Measurements from ENCODE around the gene PTK7.
"Not testable (repeated sequence)": the region's sequence is repeated elsewhere in the genome, so short reads cannot be mapped to it uniquely, and the experiment has no call there.

PTK7 gene

GRCh38 chr6:43054206-43054943, 21.7 kb upstream of the PTK7 start:
- no peak for DNase-seq

GRCh38 chr6:43055966-43056365, 20.1 kb upstream of the PTK7 start:
- DNase-seq = no peak

- DNase-seq = no peak
These were observed 17.6 kb upstream of the PTK7 start for GRCh38 chr6:43058531-43058930.

- peak; percentile 98 for DNase-seq
These were observed 16.7 kb upstream of the PTK7 start, which contains the start of the genes KLC4 and MRPL2 for GRCh38 chr6:43059168-43060033. KLC4 (plus strand) TSS chr6:43059631; CDS start chr6:43061336, 1,705 bp downstream. MRPL2 (minus strand) TSS chr6:43059434; CDS start chr6:43059381, 53 bp downstream.

GRCh38 chr6:43060034-43060754, 15.9 kb upstream of the PTK7 start:
- no peak for DNase-seq

GRCh38 chr6:43060755-43061633, 15.1 kb upstream of the PTK7 start:
- no peak for DNase-seq

- DNase-seq = no peak
These were observed 14.3 kb upstream of the PTK7 start for GRCh38 chr6:43061861-43062260.

- DNase-seq = no peak
These were observed 13.3 kb upstream of the PTK7 start for GRCh38 chr6:43062818-43063217.

- DNase-seq = no peak
These were observed 6.0 kb upstream of the PTK7 start for GRCh38 chr6:43070028-43070632.

- no peak for DNase-seq
These were observed 1.1 kb upstream of the PTK7 start for GRCh38 chr6:43074847-43075669.

- DNase-seq = no peak
These were observed 584 bp downstream of the PTK7 start for GRCh38 chr6:43076464-43077332.

- DNase-seq = no peak
These were observed 1.3 kb downstream of the PTK7 start for GRCh38 chr6:43077333-43077809.

GRCh38 chr6:43077981-43078511, 1.9 kb downstream of the PTK7 start:
- DNase-seq = no peak

- DNase-seq = no peak
These were observed 2.6 kb downstream of the PTK7 start for GRCh38 chr6:43078691-43079090.

- DNase-seq = no peak
These were observed 4.9 kb downstream of the PTK7 start for GRCh38 chr6:43081043-43081442.

- DNase-seq = not testable (repeated sequence)
These were observed 5.8 kb downstream of the PTK7 start for GRCh38 chr6:43081922-43082321.

GRCh38 chr6:43082806-43083655, 6.9 kb downstream of the PTK7 start:
- DNase-seq = no peak

GRCh38 chr6:43086022-43086658, 10.0 kb downstream of the PTK7 start:
- no peak for DNase-seq

Data from activated gamma-delta T cell treated with Interleukin-2 at 50 U/mL for 16 hours (primary cell).